HEK293T (cell line): Measurements from ENCODE around the gene MITF.

ENCODE experiments used
- CTCF ChIA-PET: fragments of 350-600 bp; formaldehyde crosslinking; extraction: SDS; loops from one replicate; lab custom pipeline; 2021; ENCODE audit warnings: antibody characterized with exemption, inconsistent platforms; lab: Yijun Ruan, JAX
- POLR2A ChIA-PET: fragments of 350-600 bp; formaldehyde crosslinking; extraction: SDS; loops from one replicate; lab custom pipeline; 2020; ENCODE audit warnings: antibody characterized with exemption, inconsistent platforms; lab: Yijun Ruan, JAX
- DNase-seq: peaks from one replicate; pipeline ENCODE4 v3.0.0; 2012; ENCODE audit warnings: mixed read lengths; ENCODE audit errors: extremely low spot score
- ARNT ChIP-seq: fragments of 450-650 bp; IDR thresholded peaks from 2 replicates; pipeline ENCODE4 v1.6.1; 2017; ENCODE audit warnings: mild to moderate bottlenecking
- BHLHE40 ChIP-seq: fragments of 450-650 bp; IDR thresholded peaks from 2 replicates; pipeline ENCODE4 v1.6.1; 2016; ENCODE audit warnings: mild to moderate bottlenecking, moderate library complexity, borderline replicate concordance
- CTBP1 ChIP-seq: fragments of 450-650 bp; IDR thresholded peaks from 2 replicates; pipeline ENCODE4 v1.6.1; 2016; ENCODE audit warnings: borderline replicate concordance
- ELF4 ChIP-seq: fragments of 450-650 bp; IDR thresholded peaks from 2 replicates; pipeline ENCODE4 v1.6.1; 2017; ENCODE audit warnings: antibody characterized with exemption
- FOXA1 ChIP-seq: fragments of 450-650 bp; IDR thresholded peaks from 2 replicates; pipeline ENCODE4 v1.6.1; 2016; ENCODE audit warnings: mild to moderate bottlenecking
- FOXK2 ChIP-seq: fragments of 450-650 bp; IDR thresholded peaks from 2 replicates; pipeline ENCODE4 v1.6.1; 2016; ENCODE audit warnings: mild to moderate bottlenecking
- FOXM1 ChIP-seq: fragments of 450-650 bp; IDR thresholded peaks from 2 replicates; pipeline ENCODE4 v1.6.1; 2017; ENCODE audit warnings: mild to moderate bottlenecking, borderline replicate concordance
- HDGF ChIP-seq: fragments of 450-650 bp; IDR thresholded peaks from 2 replicates; pipeline ENCODE4 v1.6.1; 2017; ENCODE audit warnings: antibody characterized with exemption, borderline replicate concordance
- L3MBTL2 ChIP-seq: fragments of 450-650 bp; conservative IDR thresholded peaks from 2 replicates; pipeline ENCODE4 v1.6.1; 2016; ENCODE audit warnings: mild to moderate bottlenecking
- LEF1 ChIP-seq: fragments of 450-650 bp; IDR thresholded peaks from 2 replicates; pipeline ENCODE4 v1.6.1; 2017; ENCODE audit warnings: mild to moderate bottlenecking, borderline replicate concordance
- NFRKB ChIP-seq: fragments of 450-650 bp; IDR thresholded peaks from 2 replicates; pipeline ENCODE4 v1.6.1; 2016; ENCODE audit warnings: mild to moderate bottlenecking, moderate library complexity
- PKNOX1 ChIP-seq: fragments of 450-650 bp; IDR thresholded peaks from 2 replicates; pipeline ENCODE4 v1.6.1; 2016
- SP1 ChIP-seq: fragments of 450-650 bp; IDR thresholded peaks from 2 replicates; pipeline ENCODE4 v1.6.1; 2017
- SUZ12 ChIP-seq: fragments of 450-650 bp; IDR thresholded peaks from 2 replicates; pipeline ENCODE4 v1.6.1; 2016; ENCODE audit warnings: mild to moderate bottlenecking
- TARDBP ChIP-seq: fragments of 450-650 bp; IDR thresholded peaks from 2 replicates; pipeline ENCODE4 v1.6.1; 2016
- ZNF384 ChIP-seq: fragments of 450-650 bp; IDR thresholded peaks from 2 replicates; pipeline ENCODE4 v1.6.1; 2016

The MITF gene

DNA sequence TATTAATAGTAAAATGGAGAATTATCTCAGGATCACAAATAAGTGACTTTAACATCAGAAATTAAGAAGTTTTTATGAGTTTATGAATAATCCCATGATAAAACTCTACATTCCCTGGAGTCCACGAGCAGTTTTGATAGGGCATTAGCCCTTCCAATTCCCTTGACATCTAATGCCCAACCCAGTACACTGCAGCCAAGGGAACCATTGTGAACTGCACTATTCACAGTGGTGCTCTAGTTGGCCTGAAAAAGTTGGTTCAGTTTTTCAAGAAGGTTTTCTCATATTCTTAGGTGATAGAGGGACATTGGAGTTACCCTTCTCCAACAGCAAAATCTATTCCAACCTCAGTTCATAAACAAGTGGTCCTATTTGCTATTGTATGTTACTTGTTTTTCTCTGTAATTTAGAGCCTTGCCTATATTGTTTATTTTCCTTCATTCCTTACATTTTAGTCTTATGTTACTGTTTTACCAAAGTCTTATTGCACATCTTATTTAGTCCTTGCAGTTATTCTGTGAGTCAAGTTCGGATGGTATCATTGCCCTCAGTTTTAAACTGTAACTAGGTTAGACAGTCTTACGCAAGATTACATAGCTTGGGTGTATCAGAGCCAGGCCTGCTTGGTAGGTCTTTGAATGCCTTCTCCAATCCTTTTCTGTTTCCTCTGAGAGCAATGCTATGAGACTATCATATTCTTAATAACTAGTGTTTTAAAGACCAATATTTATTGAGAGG, 202.3 kb downstream of the MITF start:
- TF ChIP-seq FOXK2 (no peak), PKNOX1 (no peak), ARNT (no peak), BHLHE40 (no peak), SUZ12 (no peak), FOXA1 (no peak), L3MBTL2 (no peak), CTBP1 (no peak), NFRKB (no peak), ZNF384 (no peak), FOXM1 (no peak), ELF4 (no peak), HDGF (no peak), LEF1 (no peak), SP1 (no peak), TARDBP (no peak)
- DNase-seq = no peak
- ChIA-PET CTCF (no interaction called here), POLR2A (no interaction called here)

DNA sequence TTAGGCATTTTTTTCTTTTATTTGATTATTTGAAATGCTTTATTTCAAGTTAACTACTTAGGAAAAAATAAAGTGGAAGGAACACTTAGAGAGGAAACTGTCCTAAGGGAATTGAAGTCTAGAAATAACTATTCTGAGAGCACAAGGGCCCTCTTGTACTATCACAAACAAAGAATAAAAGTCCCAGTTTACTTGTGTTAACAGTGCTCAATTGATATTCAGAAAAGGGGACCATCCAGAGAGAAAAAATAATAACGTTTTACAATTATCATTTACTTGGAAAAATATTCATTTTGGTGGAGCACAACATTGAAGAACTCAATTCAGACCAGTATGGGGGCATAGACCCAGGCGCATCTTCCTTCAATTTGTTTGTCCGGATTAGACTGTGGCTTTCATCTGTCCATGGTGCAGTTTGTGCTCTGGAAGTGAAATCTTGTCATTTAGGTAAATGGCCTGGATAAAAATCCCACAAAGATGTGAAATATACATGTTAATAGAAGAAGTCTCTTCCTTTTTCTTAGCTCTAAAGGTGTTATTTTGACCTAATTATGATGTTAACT, 205.7 kb downstream of the MITF start:
- CTCF ChIA-PET = no interaction called here
- POLR2A ChIA-PET = no interaction called here
- DNase-seq = no peak
- no peak for TF ChIP-seq SUZ12
- TF ChIP-seq LEF1 = no peak
- no peak for TF ChIP-seq TARDBP
- TF ChIP-seq FOXA1 = no peak
- TF ChIP-seq ELF4 = no peak
- TF ChIP-seq FOXK2 = no peak
- no peak for TF ChIP-seq L3MBTL2
- no peak for TF ChIP-seq SP1
- no peak for TF ChIP-seq ARNT
- no peak for TF ChIP-seq NFRKB
- TF ChIP-seq BHLHE40 = no peak
- TF ChIP-seq ZNF384 = no peak
- no peak for TF ChIP-seq FOXM1
- TF ChIP-seq PKNOX1 = no peak

- POLR2A ChIA-PET = no interaction called here
- no peak for TF ChIP-seq ELF4
- peak; percentile 87 for TF ChIP-seq ZNF384
- CTCF ChIA-PET = interaction anchor here (0.7 kb wide), 2 partner anchors 276 to 621 kb away, joined by 3 to 6 read pairs; no protein-coding TSS in a partner anchor
- peak; percentile 15 for DNase-seq
Observed at GRCh38 chr3:69948246-69948862, 209.1 kb downstream of the MITF start.

DNA sequence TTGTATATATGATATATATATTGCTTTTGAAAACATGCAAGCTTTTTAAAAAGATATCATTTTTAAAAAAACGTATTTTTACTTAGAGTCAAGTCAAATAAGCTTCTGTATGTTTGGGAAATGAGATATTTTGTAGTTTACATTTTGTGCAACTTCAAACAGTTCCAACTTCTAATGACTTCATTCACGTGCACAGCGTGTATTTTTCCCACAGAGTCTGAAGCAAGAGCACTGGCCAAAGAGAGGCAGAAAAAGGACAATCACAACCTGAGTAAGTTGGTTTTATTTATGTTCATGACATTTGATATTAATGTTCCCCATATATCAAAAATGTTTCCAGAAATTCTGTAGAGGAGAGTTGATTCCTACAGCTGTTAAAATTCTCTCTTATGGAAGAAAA, 212.4 kb downstream of the MITF start:
- no peak for TF ChIP-seq L3MBTL2
- TF ChIP-seq FOXK2 = no peak
- TF ChIP-seq HDGF = no peak
- TF ChIP-seq LEF1 = no peak
- TF ChIP-seq FOXA1 = no peak
- TF ChIP-seq ARNT = no peak
- TF ChIP-seq NFRKB = no peak
- no peak for DNase-seq
- CTCF ChIA-PET = interaction anchor here (0.6 kb wide), 2 partner anchors 64 to 1276 kb away, joined by 3 to 5 read pairs; no protein-coding TSS in a partner anchor
- POLR2A ChIA-PET = no interaction called here

DNA sequence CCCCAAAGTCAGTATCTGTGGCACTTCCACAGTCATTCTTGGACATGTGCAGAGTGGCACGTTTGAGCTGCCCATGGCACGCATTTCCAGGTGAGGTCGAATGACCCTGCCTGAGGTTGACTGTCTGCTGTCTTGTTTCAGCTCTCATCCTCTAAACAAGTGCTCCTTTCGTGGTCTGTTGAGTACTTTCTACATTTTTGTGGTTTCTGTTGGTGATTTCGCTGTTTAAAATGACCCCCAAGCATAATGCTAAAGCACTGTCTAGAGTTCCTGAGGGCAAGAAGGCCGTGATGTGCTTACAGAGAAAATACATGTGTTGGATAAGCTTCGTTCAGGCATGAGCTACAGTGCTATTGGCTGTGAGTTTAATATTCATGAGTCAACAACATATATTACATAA, 220.3 kb downstream of the MITF start:
- no peak for TF ChIP-seq L3MBTL2
- TF ChIP-seq ARNT = no peak
- TF ChIP-seq NFRKB = no peak
- no peak for TF ChIP-seq BHLHE40
- no peak for TF ChIP-seq FOXK2
- TF ChIP-seq ELF4 = no peak
- no peak for TF ChIP-seq LEF1
- no peak for TF ChIP-seq CTBP1
- TF ChIP-seq TARDBP = no peak
- no peak for TF ChIP-seq SP1
- TF ChIP-seq SUZ12 = no peak
- TF ChIP-seq HDGF = no peak
- no peak for TF ChIP-seq FOXA1

DNA sequence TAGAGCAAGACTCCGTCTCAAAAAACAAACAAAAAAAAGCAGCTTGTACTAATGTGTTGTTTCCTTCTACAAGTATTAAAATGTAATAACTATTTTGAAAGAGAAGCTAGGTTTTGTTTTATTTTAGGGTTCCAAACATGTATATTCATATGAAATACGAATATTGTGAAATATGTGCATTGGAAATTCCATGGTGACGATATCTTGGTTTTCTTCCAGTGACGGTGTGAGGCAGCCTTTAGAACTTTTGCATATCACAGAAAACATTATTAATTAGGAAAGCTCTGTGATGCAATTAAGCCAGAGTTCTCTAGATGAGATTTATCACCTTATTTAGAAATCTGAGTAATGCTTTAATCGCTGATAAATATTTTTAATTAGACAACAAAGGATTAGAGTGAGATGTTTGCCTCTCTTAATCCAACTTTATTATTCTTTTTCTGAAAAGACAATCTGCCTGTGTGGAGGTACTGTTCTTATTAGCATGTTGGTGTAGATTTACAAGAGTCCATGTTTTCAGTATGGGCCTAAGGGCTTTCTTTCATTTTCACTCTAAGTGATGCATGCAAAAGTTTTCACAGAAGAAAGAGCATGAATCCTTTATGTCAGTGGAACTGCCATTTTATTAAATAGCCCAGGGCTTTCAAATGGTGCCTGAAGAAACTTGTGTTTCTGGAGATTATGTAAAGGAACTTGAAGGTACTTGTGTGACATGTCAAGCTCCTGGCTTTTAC, 222.6 kb downstream of the MITF start:
- ChIA-PET POLR2A (no interaction called here), CTCF (no interaction called here)
- TF ChIP-seq L3MBTL2 (no peak), NFRKB (no peak), TARDBP (no peak), FOXM1 (no peak), CTBP1 (no peak), PKNOX1 (no peak), HDGF (no peak), SP1 (no peak), FOXK2 (no peak)

More for the DNA sequence above, 220.3 kb downstream of the MITF start:
- CTCF ChIA-PET = no interaction called here
- POLR2A ChIA-PET = no interaction called here
- no peak for DNase-seq

More for the DNA sequence above, 222.6 kb downstream of the MITF start:
- DNase-seq = no peak
